Mesothelial cell of epicardium (in vitro differentiated cells): ENCODE measurements around the gene COL9A2. TPM values are rescaled to one million over a fixed set of nuclear protein-coding genes. Genes with fewer than 3 reads are reported as not detected.

ENCODE experiments used
- DNase-seq, 2 experiments: peaks; one replicate each; pipeline ENCODE4 v3.0.0; 2021; ENCODE audit warnings: low spot score in 2 of 2; ENCODE audit not compliant: unreplicated experiment in 2 of 2
- H3K27ac Mint-ChIP-seq: 2 replicates; pipeline ENCODE4 v1.8.0; 2021; ENCODE audit warnings: mixed read lengths
- H3K27me3 Mint-ChIP-seq: 2 replicates; pipeline ENCODE4 v1.8.0; 2021; ENCODE audit warnings: low read depth, mixed read lengths
- H3K36me3 Mint-ChIP-seq: 2 replicates; pipeline ENCODE4 v1.8.0; 2021; ENCODE audit warnings: mixed read lengths
- H3K4me1 Mint-ChIP-seq: 2 replicates; pipeline ENCODE4 v1.8.0; 2021; ENCODE audit warnings: mixed read lengths
- H3K4me3 Mint-ChIP-seq: 2 replicates; pipeline ENCODE4 v1.8.0; 2021; ENCODE audit warnings: mild to moderate bottlenecking, moderate library complexity, mixed read lengths
- H3K9me3 Mint-ChIP-seq: 2 replicates; pipeline ENCODE4 v1.8.0; 2021; ENCODE audit warnings: mixed read lengths
- total RNA-seq: library from RNA; stranded (reverse); gene quantifications from 3 replicates; pipeline ENCODE4 v1.2.1, GENCODE V29; 2021
- TF ChIP-seq, protein P1 (sequence below): fragments of 200-600 bp; sonication (generic); IDR thresholded peaks from one replicate; pipeline ENCODE4 v1.5.0; 2021; ENCODE audit warnings: antibody characterized with exemption; ENCODE audit not compliant: unreplicated experiment

The COL9A2 gene
- total RNA-seq, 1 donor from 2014 or later, result 50.3 TPM

DNA sequence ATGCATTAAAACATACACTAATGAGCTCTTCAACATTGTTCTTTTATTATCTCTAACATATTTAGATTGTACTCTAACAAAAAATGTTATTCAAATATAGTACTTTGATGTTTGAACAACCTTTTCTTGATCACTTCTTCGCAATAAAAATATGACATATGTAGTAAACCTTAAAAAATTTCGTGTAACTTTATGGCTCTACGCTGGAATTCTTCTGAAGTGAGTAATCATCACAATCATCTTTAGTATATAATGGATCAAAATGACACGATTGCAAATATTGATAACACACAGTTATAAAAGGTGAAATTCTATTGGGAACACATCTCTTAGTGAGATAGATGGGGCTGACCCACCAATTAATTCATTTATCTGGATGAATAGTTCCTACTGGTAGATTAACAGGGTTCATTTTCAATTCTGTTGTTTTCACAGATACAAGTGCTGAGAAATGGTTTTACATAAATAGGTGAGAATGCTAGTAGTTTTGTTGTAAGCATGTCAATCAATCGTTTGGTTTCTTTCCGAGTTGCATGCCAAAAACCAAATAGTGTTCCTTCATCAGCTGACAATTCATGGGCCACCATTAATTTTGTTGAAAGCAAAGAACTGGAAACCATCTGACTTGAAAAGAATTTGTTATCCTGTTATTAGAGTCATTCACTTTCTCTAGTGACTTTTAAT is 60.5 kb downstream of the COL9A2 start:
- Mint-ChIP-seq H3K36me3 (peaks cover 7% of the 10 kb centered on the region), H3K27ac (peak overlapping the region; percentile 100), H3K27me3 (no peaks in the 10 kb centered on the region), H3K4me3 (peak overlapping the region; percentile 93), H3K9me3 (no peaks in the 10 kb centered on the region), H3K4me1 (peaks cover 19% of the 10 kb centered on the region)
- DNase-seq, result no peak
- TF ChIP-seq, protein P1, sequence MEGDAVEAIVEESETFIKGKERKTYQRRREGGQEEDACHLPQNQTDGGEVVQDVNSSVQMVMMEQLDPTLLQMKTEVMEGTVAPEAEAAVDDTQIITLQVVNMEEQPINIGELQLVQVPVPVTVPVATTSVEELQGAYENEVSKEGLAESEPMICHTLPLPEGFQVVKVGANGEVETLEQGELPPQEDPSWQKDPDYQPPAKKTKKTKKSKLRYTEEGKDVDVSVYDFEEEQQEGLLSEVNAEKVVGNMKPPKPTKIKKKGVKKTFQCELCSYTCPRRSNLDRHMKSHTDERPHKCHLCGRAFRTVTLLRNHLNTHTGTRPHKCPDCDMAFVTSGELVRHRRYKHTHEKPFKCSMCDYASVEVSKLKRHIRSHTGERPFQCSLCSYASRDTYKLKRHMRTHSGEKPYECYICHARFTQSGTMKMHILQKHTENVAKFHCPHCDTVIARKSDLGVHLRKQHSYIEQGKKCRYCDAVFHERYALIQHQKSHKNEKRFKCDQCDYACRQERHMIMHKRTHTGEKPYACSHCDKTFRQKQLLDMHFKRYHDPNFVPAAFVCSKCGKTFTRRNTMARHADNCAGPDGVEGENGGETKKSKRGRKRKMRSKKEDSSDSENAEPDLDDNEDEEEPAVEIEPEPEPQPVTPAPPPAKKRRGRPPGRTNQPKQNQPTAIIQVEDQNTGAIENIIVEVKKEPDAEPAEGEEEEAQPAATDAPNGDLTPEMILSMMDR, result no peak

DNA sequence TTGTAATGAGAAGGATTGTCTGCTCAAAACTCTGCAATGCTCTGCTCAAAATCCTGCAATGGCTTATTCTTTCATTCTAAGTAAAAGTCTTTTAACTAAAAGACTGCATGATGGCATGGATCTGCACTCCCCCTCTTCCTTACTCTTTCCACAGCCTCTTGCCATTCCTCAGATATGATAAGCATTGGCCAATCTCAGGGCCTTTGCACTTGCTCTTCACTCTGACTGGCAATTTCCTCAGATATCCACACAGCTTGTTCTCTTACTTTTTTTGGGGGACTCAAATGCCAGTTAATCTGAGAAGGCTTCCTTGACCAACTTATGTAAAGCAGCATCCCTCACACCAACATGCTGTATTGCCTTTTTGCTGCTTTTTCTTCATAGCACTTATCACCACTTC is 61.9 kb downstream of the COL9A2 start:
- Mint-ChIP-seq H3K27ac (no peak overlapping the region), H3K27me3 (no peaks in the 10 kb centered on the region), H3K36me3 (no peaks in the 10 kb centered on the region), H3K4me3 (no peak overlapping the region), H3K4me1 (peaks cover 19% of the 10 kb centered on the region), H3K9me3 (no peaks in the 10 kb centered on the region)
- TF ChIP-seq, protein P1, result no peak
- no peak for DNase-seq

- Mint-ChIP-seq H3K27ac (no peak overlapping the region), H3K36me3 (no peaks in the 10 kb centered on the region), H3K27me3 (no peaks in the 10 kb centered on the region), H3K4me3 (no peak overlapping the region), H3K9me3 (no peaks in the 10 kb centered on the region), H3K4me1 (peaks cover 11% of the 10 kb centered on the region)
- DNase-seq, result no peak
- TF ChIP-seq, protein P1, result no peak
Observed at GRCh38 chr1:40252601-40253000, 64.5 kb downstream of the COL9A2 start.

DNA sequence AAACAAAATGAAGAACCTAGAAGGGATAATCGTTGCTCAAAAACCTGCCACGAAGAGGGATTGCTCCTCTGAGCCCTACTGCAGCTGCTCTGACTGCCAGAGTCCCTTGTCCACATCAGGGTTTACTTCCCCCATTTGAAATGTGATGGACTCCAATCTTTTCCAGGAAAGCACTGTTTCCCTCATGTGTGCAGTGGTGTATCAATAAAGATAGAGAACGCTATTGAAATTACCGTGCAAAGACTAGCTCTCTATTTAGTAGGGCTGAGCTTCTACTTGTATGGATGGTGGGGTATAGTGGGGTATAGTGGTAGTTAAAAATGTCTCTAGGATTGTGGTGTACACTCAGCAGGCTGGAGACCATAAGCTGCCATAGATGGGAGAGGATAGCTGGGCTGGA is 65.6 kb downstream of the COL9A2 start:
- H3K9me3 Mint-ChIP-seq, result no peaks in the 10 kb centered on the region
- H3K4me3 Mint-ChIP-seq, result no peak overlapping the region

More for the DNA sequence above, 65.6 kb downstream of the COL9A2 start:
- Mint-ChIP-seq H3K36me3 (no peaks in the 10 kb centered on the region), H3K4me1 (peaks cover 6% of the 10 kb centered on the region), H3K27ac (no peak overlapping the region), H3K27me3 (no peaks in the 10 kb centered on the region)
- TF ChIP-seq, protein P1, result no peak
- no peak for DNase-seq

Other genes with a start within 250 kb of the COL9A2 start
- 81.8 to 90.9 TPM (median 85.3 TPM) in 3 replicates for gene PPT1, start 220.0 kb downstream of the COL9A2 start, total RNA-seq
- 33.2 to 33.6 TPM (median 33.3 TPM) in 3 replicates for gene RLF, start 155.9 kb downstream of the COL9A2 start, total RNA-seq
- gene TMCO2, start 69.3 kb downstream of the COL9A2 start, total RNA-seq, result not detected in 3 replicates
- gene ZMPSTE24, start 59.0 kb downstream of the COL9A2 start, total RNA-seq, result 27.2 to 29.0 TPM (median 28.4 TPM) in 3 replicates
- 10.9 to 12.4 TPM (median 12.0 TPM) in 3 replicates for gene SMAP2, start 56.4 kb upstream of the COL9A2 start, total RNA-seq
- gene ZFP69B, start 133.2 kb upstream of the COL9A2 start, total RNA-seq, result 8.3 to 9.0 TPM (median 8.6 TPM) in 3 replicates
- gene ZFP69, start 160.0 kb upstream of the COL9A2 start, total RNA-seq, result 4.3 to 4.7 TPM (median 4.4 TPM) in 3 replicates
- 15.9 to 16.6 TPM (median 16.5 TPM) in 3 replicates for gene EXO5, start 191.5 kb upstream of the COL9A2 start, total RNA-seq
- gene ZNF684, start 214.4 kb upstream of the COL9A2 start, total RNA-seq, result 2.9 to 6.0 TPM (median 4.7 TPM) in 3 replicates